Glutamatergic neuron (in vitro differentiated cells): ENCODE results near the gene TTC27. TPM values are rescaled to one million over a fixed set of nuclear protein-coding genes. Genes with fewer than 3 reads are reported as not detected.

Source experiments
- DNase-seq: peaks from one replicate; pipeline ENCODE4 v3.0.0; 2022
- H3K27ac Mint-ChIP-seq: one replicate; pipeline ENCODE4 v1.8.0; 2020; ENCODE audit warnings: mild to moderate bottlenecking, mixed read lengths, inconsistent platforms; ENCODE audit not compliant: unreplicated experiment
- H3K27me3 Mint-ChIP-seq: one replicate; pipeline ENCODE4 v1.8.0; 2020; ENCODE audit warnings: mild to moderate bottlenecking, moderate library complexity, mixed read lengths, inconsistent platforms; ENCODE audit not compliant: unreplicated experiment
- H3K36me3 Mint-ChIP-seq: one replicate; pipeline ENCODE4 v1.8.0; 2020; ENCODE audit warnings: mild to moderate bottlenecking, mixed read lengths, inconsistent platforms; ENCODE audit not compliant: unreplicated experiment
- H3K4me1 Mint-ChIP-seq: one replicate; pipeline ENCODE4 v1.8.0; 2020; ENCODE audit warnings: mild to moderate bottlenecking, low read depth, mixed read lengths, inconsistent platforms; ENCODE audit not compliant: unreplicated experiment
- H3K4me3 Mint-ChIP-seq: one replicate; pipeline ENCODE4 v1.8.0; 2020; ENCODE audit warnings: mild to moderate bottlenecking, mixed read lengths, inconsistent platforms; ENCODE audit not compliant: unreplicated experiment
- H3K9me3 Mint-ChIP-seq: one replicate; pipeline ENCODE4 v1.8.0; 2020; ENCODE audit warnings: mild to moderate bottlenecking, moderate library complexity, mixed read lengths, inconsistent platforms; ENCODE audit not compliant: unreplicated experiment
- total RNA-seq: library from RNA; stranded (reverse); fragmentation: NEBNext Ultra II Directional; extraction: Animal tissue kit (Norgen Biotek cat#: 25700); gene quantifications from one replicate; pipeline ENCODE4 v1.2.1, GENCODE V29; 2021; ENCODE audit not compliant: unreplicated experiment
- TF ChIP-seq, protein P1 (sequence below): fragments of 200-600 bp; sonication (generic); IDR thresholded peaks from one replicate; pipeline ENCODE4 v1.5.0; 2021; ENCODE audit not compliant: partially characterized antibody, unreplicated experiment

TTC27 gene
- total RNA-seq, 1 donor from 2014 or later: 8.3 TPM

DNA sequence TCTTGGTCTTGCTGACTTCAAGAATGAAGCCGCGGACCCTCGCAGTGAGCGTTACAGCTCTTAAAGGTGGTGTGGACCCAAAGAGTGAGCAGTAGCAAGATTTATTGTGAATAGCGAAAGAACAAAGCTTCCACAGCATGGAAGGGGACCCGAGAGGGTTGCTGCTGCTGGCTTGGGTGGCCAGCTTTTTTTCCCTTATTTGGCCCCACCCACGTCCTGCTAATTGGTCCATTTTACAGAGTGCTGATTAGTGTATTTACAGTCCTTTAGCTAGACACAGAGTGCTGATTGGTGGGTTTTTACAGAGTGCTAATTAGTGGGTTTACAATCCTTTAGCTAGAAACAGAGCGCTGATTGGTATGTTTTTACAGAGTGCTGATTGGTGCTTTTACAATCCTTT lies 230.9 kb downstream of the TTC27 start:
- TF ChIP-seq, protein P1, sequence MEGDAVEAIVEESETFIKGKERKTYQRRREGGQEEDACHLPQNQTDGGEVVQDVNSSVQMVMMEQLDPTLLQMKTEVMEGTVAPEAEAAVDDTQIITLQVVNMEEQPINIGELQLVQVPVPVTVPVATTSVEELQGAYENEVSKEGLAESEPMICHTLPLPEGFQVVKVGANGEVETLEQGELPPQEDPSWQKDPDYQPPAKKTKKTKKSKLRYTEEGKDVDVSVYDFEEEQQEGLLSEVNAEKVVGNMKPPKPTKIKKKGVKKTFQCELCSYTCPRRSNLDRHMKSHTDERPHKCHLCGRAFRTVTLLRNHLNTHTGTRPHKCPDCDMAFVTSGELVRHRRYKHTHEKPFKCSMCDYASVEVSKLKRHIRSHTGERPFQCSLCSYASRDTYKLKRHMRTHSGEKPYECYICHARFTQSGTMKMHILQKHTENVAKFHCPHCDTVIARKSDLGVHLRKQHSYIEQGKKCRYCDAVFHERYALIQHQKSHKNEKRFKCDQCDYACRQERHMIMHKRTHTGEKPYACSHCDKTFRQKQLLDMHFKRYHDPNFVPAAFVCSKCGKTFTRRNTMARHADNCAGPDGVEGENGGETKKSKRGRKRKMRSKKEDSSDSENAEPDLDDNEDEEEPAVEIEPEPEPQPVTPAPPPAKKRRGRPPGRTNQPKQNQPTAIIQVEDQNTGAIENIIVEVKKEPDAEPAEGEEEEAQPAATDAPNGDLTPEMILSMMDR: no peak
- Mint-ChIP-seq H3K9me3 (peaks cover 1% of the 10 kb centered on the region), H3K27ac (no peak overlapping the region), H3K27me3 (peaks cover 2% of the 10 kb centered on the region), H3K36me3 (no peaks in the 10 kb centered on the region), H3K4me1 (peaks cover 3% of the 10 kb centered on the region), H3K4me3 (no peak overlapping the region)
- no peak for DNase-seq

DNA sequence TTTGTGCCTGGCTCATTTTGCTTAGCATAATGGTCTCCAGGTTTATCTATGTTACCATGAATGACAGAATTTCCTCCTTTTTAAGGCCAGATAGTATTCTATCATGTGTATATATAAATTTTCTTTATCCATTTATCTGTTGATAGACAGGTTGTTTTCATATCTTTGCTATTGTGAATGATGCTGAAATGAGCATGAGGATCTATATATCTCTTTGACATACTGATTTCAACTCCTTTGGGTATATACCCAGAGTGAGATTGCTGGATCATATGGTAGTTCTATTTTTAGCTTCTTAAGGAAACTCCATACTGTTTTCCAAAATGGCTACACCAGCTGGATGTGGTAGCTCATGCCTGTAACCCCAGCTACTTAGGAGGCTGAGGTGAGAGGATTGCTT lies 232.5 kb downstream of the TTC27 start:
- peaks cover 5% of the 10 kb centered on the region for H3K4me1 Mint-ChIP-seq
- H3K9me3 Mint-ChIP-seq: no peaks in the 10 kb centered on the region
- H3K36me3 Mint-ChIP-seq: no peaks in the 10 kb centered on the region
- no peak for DNase-seq
- TF ChIP-seq, protein P1: no peak
- H3K4me3 Mint-ChIP-seq: no peak overlapping the region
- no peak overlapping the region for H3K27ac Mint-ChIP-seq
- peaks cover 2% of the 10 kb centered on the region for H3K27me3 Mint-ChIP-seq

DNA sequence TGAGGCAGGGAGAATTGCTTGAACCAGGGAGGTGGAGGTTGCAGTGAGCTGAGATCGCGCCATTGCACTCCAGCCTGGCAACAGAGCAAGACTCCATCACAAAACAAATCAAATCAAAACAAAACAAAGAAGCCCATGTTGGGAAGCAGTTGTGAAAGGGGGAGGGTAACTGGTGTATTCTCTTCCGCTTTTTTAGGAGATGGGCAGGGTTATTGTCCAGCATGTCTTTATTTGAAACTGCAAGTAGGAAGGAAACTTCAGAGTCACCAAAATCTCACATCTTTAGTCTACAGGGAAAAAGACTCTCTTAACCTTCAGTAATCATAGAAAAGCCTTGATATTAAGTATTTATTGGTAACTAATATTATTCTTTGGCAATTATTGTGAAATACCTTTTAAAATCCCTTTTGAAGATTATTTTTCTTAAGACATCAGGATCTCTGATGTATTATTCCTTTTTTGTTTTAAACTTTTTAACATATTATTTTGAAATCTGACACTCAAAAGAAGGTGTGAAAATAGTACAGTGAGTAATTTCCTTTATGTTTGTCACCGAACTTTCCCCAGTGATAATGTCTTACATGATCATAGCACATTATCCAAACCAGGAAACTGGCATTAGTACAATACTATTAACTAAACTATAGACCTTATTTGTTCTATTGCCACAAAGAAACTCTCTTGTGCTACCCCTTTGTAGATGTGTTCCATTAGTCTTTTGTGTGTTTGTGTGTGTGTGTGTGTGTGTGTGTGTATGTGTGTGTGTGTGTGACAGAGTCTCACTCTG lies 234.6 kb downstream of the TTC27 start:
- TF ChIP-seq, protein P1: no peak
- Mint-ChIP-seq H3K27ac (no peak overlapping the region), H3K36me3 (no peaks in the 10 kb centered on the region)

DNA sequence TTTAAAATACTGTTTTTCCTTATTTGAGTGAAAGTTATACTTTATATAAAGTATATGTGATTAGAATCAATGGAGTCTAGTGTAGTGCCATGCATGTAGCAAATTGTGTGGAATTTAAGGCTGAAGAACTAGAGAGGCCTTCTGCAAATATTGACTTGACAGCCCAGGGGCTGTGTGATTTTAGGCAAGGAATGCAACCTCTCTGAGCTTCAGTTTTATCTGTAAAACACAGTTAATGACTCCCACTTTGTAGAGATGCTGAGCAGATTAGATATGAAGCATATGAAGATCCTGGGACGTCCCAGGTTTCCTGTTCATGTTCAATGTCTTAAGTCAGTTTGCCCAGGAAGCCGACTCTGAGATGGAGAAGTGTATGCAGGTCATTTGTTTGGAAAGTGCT lies 235.5 kb downstream of the TTC27 start:
- no peak overlapping the region for H3K4me3 Mint-ChIP-seq
- H3K9me3 Mint-ChIP-seq: peaks cover 3% of the 10 kb centered on the region
- peaks cover 3% of the 10 kb centered on the region for H3K27me3 Mint-ChIP-seq
- H3K27ac Mint-ChIP-seq: peak overlapping the region; percentile 52
- DNase-seq: no peak
- H3K4me1 Mint-ChIP-seq: peaks cover 4% of the 10 kb centered on the region
- TF ChIP-seq, protein P1: no peak
- no peaks in the 10 kb centered on the region for H3K36me3 Mint-ChIP-seq

More for the DNA sequence above, 234.6 kb downstream of the TTC27 start:
- Mint-ChIP-seq H3K27me3 (peaks cover 3% of the 10 kb centered on the region), H3K9me3 (peaks cover 3% of the 10 kb centered on the region), H3K4me3 (no peak overlapping the region), H3K4me1 (peaks cover 6% of the 10 kb centered on the region)
- no peak for DNase-seq

DNA sequence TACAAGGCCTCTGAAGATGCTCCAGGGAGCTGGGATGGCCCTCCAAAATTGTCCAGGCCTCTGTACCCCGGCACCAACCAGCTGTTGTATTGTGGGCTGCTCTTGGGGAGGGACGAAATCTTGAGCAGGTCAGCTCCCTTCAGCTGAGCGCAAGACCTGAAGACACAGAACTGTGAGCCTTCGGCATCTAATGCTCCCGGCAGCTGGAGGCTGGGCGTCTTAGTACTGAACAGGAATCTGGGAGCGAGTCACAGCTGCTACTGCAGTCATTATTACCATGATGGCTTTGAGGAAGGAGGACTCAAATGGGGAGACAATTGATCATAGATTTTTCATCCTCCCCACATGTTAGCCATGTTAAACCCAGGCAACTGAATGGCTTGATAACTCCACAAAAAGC lies 236.0 kb downstream of the TTC27 start:
- peaks cover 3% of the 10 kb centered on the region for H3K9me3 Mint-ChIP-seq
- H3K4me3 Mint-ChIP-seq: no peak overlapping the region
- TF ChIP-seq, protein P1: no peak
- no peaks in the 10 kb centered on the region for H3K36me3 Mint-ChIP-seq
- H3K27ac Mint-ChIP-seq: no peak overlapping the region
- peaks cover 3% of the 10 kb centered on the region for H3K27me3 Mint-ChIP-seq
- peaks cover 4% of the 10 kb centered on the region for H3K4me1 Mint-ChIP-seq
- no peak for DNase-seq
